Ovary (tissue), 3 donors: Measurements from ENCODE around the gene AOAH.

Source experiments
- CTCF ChIP-seq, 3 donors: fragments of 450-650 bp in 2 of 3; fragments of 200-600 bp in 1 of 3; IDR thresholded peaks; one replicate each; pipeline versions ENCODE4 v1.5.1 to v1.8.0; 2016 to 2022; ENCODE audit warnings: antibody characterized with exemption in 3 of 3, mild to moderate bottlenecking in 1 of 3
- POLR2A ChIP-seq: fragments of 450-650 bp; IDR thresholded peaks from one replicate; pipeline ENCODE4 v1.6.1; 2017; ENCODE audit warnings: antibody characterized with exemption, mild to moderate bottlenecking, moderate library complexity
- donor health status: DM: no; HTN: no; CAD: no.

- TF ChIP-seq POLR2A (no peak), CTCF (IDR thresholded peaks at IDR 0.05) (no peak)
Measured at GRCh38 chr7:36730046-36730445, 5.8 kb upstream of the AOAH start.
